Tongue (tissue), 2 donors: ENCODE results near the gene RPTN. TPM values are rescaled to one million over a fixed set of nuclear protein-coding genes. Genes with fewer than 3 reads are reported as not detected.
A peak's percentile ranks its signal among the peaks of the same experiment; 100 is the strongest.
"Not testable (repeated sequence)": the region's sequence is repeated elsewhere in the genome, so short reads cannot be mapped to it uniquely, and the experiment has no call there.

Experiments used
- DNase-seq: peaks from one replicate; pipeline ENCODE4 v3.0.0-alpha.2; 2015
- total RNA-seq: library from RNA; depleted of rRNA; stranded (reverse); fragments of >200 nt; gene quantifications from one replicate; pipeline ENCODE4 v1.2.3, GENCODE V29; 2014

RPTN gene
- total RNA-seq, 1 donor from 2014 or later = not detected

GRCh38 chr1:152164517-152165136 lies 5.6 kb upstream of the RPTN start:
- no peak for DNase-seq

GRCh38 chr1:152162792-152163463 lies 3.9 kb upstream of the RPTN start:
- no peak for DNase-seq

- no peak for DNase-seq
Observed at GRCh38 chr1:152160576-152160975, 1.5 kb upstream of the RPTN start.

- no peak for DNase-seq
Observed at GRCh38 chr1:152153996-152154395, 5.0 kb downstream of the RPTN start.

- DNase-seq = no peak
Observed at GRCh38 chr1:152151646-152152045, 7.4 kb downstream of the RPTN start.

GRCh38 chr1:152148981-152149380 lies 10.0 kb downstream of the RPTN start:
- DNase-seq = no peak

GRCh38 chr1:152148051-152148450 lies 11.0 kb downstream of the RPTN start:
- DNase-seq = no peak

- DNase-seq = no peak
Observed at GRCh38 chr1:152145769-152146168, 13.3 kb downstream of the RPTN start.

- DNase-seq = not testable (repeated sequence)
Observed at GRCh38 chr1:152144674-152145183, 14.3 kb downstream of the RPTN start.

- no peak for DNase-seq
Observed at GRCh38 chr1:152143150-152143887, 15.7 kb downstream of the RPTN start.

GRCh38 chr1:152141971-152142584 lies 16.9 kb downstream of the RPTN start:
- DNase-seq = peak; percentile 76

- no peak for DNase-seq
Observed at GRCh38 chr1:152137215-152137614, 21.8 kb downstream of the RPTN start.

GRCh38 chr1:152130186-152130585 lies 28.8 kb downstream of the RPTN start:
- DNase-seq = no peak

- no peak for DNase-seq
Observed at GRCh38 chr1:152127673-152128072, 31.4 kb downstream of the RPTN start.

- no peak for DNase-seq
Observed at GRCh38 chr1:152125834-152126443, 33.1 kb downstream of the RPTN start.

GRCh38 chr1:152118915-152119314 lies 40.1 kb downstream of the RPTN start:
- DNase-seq = no peak

GRCh38 chr1:152115344-152115743 lies 43.7 kb downstream of the RPTN start, which contains the start of gene TCHH:
TCHH (minus strand) TSS chr1:152115444; CDS start chr1:152114080, 1,364 bp downstream.
- DNase-seq = no peak

GRCh38 chr1:152112885-152113432 lies 46.1 kb downstream of the RPTN start:
- no peak for DNase-seq

- peak; percentile 15 for DNase-seq
Observed at GRCh38 chr1:152112101-152112884, 46.7 kb downstream of the RPTN start.

GRCh38 chr1:152111515-152111968 lies 47.5 kb downstream of the RPTN start:
- peak; percentile 62 for DNase-seq
